Measurements from ENCODE around the gene ANKS1A. TPM values are rescaled to one million over a fixed set of nuclear protein-coding genes. Genes with fewer than 3 reads are reported as not detected.
"Not testable (repeated sequence)": the region's sequence is repeated elsewhere in the genome, so short reads cannot be mapped to it uniquely, and the experiment has no call there.

The ANKS1A gene
- total RNA-seq, 1 donor from 2014 or later: 9.9 TPM

DNA sequence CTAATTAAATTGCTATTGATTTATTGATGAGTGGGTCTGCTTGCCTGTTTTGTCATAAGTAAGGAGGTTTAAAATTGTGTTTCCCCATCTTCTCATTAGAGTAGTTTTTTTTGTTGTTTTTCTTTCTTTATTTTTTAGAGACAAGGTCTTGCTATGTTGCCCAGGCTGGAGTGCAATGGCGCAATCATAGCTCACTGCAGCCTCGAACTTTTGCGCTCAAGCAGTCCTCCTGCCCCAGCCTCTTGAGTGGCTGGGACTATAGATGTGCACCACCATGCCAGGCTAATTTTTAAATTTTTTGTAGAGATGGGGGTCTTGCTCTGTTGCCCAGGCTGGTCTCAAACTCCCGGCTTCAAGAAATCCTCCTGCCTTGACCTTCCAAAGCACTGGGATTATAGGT is 31.0 kb downstream of the ANKS1A start:
- no peak for DNase-seq (ENCODE audit: low spot score)

DNA sequence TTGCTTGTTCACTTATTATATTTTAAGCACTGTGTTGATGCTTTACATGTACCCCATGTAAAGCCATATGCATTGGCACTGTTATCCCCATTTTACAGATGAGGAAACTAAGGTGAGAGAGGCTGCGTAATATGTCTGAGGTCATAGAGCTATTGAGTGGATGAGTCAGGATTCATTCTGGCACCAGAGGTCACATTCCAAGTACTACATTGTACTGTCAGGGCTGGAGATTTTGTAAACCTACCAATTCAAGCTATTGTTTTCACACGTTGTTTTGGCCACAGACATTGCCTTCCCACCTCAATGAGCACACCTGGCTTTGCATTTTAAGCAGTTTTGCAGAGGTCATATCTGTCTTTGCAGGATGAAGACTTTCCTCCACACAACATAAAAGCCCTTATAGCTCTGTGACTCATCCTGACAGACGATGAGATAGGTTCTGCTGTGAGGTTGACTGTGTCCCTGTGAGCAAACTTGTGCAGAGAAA is 33.2 kb downstream of the ANKS1A start:
- no peak for DNase-seq (ENCODE audit: low spot score)

DNA sequence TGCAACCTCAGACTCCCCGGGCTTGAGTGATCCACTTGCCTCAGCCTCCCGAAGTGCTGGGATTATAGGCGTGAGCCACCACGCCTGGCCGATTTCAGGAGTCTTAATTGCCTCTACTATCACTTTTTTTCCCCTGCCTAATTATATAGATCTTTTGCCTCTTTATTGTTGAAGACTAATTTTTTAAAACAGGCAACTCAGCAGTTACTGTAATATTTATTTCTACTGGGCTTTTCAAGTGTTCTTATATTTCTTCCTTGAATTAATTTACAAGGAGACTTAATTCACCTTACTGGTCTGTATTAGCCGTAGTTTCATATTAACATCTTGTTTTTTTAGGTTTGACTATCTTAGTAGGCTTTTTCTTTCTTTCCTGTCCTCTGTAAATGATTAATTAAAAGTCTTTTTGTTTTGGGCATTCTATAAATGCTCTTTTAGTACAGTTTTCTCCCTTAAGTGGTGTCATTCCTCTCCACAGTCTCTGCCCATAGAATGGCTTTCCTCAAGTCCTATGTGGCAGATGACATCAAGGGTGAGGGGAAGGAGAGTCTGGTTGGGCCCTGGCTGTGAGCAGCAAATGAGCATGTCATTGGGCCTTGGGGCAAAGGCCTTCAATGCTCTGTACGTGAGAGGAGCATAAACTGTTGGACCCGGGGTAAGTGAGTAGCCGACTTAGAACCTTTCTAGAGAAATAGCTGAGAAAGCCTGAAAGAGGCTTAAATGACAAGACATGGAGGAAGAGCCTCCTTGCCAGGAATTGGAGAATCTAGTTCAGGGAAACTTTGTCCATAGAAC is 36.0 kb downstream of the ANKS1A start:
- DNase-seq (ENCODE audit: low spot score): no peak

DNA sequence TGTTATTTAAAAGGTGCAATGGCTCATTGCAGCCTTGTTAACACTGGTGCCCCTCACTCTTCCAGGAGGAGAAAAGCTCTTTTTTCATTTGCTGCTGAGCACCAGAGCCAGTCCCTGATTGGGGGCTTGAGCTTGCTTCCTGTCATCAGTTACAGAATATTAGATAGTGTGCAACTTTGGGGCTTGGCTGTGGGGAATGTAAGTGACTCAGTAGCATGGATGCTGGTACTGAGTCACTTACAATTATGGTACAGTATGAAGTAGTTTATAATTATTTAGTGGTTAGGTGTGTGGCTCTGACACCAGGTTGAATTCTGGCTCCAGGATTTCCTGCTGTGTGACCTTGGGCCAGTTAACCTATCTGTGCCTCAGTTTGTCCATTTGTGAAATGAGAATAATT is 37.6 kb downstream of the ANKS1A start:
- DNase-seq (ENCODE audit: low spot score): no peak

DNA sequence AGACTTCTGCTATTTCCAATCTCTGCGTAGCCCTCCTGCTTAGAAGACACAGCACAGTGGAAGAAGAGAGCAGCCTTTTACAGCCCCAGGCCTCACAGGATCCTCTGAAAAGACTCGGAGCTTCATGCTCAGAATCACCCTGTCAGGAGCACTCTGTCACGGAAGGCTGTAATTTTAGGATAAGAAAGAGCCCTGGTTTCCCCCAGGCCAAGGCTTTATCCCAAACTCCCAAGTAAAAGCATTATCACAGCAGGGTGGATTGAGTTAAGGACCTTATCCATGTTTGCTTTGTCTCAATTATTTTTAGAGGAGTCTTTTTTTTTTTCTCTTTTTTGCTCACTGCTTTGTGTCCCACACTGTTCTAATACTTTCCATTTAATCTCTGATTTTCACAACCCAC is 39.2 kb downstream of the ANKS1A start:
- DNase-seq (ENCODE audit: low spot score): peak; percentile 20

DNA sequence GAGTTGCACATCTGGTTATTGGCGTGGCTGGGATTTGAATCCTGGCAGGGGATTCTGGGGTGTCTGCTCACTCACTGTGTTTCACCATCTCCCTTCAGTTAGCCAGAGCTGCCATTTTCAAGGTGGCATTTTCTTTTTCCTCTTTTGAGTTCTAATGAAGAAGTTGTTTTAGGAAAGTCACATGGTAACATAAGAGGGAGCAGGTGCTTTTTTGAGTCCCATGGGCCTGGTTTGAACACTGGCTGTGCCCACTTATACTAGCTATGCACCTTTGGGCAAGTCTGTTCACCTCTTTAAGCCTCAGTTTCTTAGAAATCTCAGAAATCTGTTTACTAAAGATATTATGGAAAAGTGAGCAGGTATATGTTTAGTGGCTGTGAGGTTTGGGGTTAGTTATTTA is 39.6 kb downstream of the ANKS1A start:
- DNase-seq (ENCODE audit: low spot score): no peak

DNA sequence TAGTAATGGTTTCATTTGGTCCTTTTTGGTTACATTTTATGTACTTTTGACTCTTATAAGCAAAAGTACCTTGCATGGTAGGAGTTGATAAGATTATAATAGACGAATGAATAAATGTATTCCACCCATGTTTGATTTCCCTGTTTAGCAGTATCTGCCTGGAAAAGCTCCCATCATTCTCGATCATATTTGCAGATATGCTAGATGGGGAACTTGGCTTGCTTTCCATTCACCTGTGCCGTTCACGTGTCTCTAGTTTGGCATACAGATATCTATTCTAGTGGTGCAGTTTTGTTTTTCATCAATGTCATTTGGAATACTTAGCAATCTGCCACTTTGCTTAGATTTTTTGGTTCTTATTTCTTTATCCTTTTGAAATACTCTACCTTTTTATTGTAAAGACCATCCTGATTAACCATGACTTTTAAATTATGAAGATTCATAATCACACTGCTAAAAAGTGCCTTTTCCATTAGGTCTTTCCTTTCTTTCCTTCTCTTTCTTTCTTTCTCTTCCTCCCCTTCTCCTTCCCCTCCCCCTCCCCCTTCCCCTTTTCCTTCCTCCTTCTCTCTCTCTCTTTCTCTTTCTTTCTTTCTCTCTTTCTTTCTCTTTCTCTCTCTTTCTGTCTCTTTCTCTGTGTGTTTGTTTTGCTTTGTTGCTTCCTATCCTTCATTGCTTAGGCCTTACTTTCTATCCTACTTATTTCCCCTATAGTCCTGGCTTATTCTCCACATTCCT is 40.4 kb downstream of the ANKS1A start:
- DNase-seq (ENCODE audit: low spot score): no peak

DNA sequence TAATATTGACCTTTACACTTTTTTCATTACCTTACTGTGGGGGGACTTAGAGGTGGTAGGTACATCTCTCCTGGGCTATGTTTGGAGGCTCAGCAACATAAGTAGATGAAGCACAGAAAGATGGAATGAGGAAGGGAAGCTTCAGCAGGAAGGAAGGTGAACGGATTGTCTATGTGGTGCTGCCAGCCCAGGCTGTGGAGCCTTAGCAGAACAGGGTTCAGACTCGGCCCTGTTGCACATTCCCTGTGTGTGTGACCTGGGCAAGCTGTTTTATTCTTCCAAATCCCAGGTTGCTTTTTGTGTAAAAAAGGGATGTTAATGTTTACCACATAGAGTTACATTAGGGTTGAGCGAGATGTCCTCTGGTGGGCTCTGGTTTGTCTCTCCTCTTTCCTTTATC is 41.2 kb downstream of the ANKS1A start:
- DNase-seq (ENCODE audit: low spot score): no peak

DNA sequence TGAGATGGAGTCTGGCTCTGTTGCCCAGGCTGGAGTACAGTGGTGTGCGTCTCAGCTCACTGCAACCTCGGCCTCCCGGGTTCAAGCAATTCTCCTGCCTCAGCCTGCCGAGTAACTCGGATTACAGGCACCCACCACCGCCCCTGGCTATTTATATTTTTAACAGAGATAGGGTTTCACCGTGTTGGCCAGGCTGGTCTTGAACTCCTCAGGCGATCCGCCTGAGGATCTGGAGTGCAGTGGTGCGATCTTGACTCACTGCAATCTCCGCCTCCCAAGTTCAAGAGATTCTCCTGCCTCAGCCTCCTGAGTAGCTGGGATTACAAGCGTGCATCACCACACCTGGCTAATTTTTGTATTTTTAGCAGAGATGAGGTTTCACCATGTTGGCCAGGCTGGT is 43.1 kb downstream of the ANKS1A start:
- DNase-seq (ENCODE audit: low spot score): not testable (repeated sequence)

DNA sequence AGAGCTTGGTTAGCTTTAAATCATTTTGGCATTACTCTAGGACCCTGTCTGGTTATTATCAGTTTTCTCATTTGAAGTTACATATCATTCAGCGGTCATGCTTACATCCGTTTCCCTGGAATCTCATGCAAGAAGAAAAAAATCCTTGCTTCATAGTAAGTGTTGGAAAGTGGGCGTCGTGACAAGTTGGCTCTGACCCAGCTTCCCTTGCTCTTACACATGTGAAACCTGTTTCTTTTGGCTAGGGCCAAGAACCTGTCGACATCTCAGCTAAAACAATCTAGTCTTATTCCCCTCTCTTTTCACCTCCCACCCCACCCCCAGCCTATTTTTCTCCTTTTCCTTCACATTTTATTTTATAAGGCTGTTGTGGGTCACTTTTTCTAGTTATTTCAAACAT is 45.5 kb downstream of the ANKS1A start:
- DNase-seq (ENCODE audit: low spot score): peak; percentile 69

DNA sequence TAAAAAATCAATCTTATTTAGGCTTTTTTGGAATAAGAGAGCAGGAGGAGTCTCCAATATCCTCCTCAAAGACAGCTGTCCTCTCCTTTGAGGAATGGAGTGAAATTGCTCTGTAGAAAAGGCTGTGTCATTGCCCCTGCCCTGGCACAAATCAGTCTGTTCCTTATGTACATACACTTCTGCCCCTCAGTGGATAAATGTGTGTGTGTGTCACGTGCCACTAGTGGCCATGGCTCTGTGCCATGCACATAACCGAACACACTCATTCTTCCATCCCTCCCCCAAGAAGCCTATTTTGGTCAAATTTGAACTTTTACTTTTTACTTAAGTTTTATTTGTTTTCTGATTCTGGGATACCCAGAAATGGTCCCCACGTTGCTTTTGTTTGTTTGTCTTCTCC is 49.2 kb downstream of the ANKS1A start:
- DNase-seq (ENCODE audit: low spot score): no peak

DNA sequence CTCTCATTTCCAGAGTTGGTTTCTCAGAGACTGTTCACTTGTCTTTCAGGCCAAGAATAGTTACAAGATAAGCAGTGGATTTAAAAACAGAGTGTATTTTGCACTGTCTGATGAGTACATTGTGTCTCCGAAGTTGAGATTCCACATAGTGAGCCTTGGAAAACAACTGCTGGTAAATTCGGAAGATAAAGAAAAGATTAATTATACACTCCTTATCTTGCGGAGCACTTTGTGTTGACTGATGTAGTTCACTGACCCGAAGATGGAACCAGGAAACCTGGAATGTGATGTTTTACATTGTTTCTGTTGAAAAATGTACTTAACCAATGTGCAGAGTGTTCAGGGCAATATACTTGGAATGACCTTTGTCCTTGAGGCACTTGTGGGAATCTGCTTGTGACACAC is 51.0 kb downstream of the ANKS1A start:
- DNase-seq (ENCODE audit: low spot score): no peak

DNA sequence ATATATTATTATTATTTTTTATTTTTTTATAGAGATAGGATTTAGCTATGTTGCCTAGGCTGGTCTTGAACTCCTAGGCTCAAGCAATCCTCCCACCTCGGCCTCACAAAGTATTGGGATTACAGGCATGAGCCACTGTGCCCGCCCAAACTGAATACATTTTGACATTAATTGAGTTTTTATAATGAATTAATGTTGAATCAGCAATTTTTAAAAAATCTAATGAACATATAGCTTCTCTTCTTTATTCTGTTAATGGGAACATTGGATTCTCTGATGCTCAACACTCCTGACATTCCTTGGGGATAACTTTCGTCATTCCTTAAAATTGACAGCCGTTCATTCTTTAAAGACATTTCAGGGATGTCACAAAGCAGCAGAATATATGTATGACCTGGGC is 52.4 kb downstream of the ANKS1A start:
- DNase-seq (ENCODE audit: low spot score): no peak

DNA sequence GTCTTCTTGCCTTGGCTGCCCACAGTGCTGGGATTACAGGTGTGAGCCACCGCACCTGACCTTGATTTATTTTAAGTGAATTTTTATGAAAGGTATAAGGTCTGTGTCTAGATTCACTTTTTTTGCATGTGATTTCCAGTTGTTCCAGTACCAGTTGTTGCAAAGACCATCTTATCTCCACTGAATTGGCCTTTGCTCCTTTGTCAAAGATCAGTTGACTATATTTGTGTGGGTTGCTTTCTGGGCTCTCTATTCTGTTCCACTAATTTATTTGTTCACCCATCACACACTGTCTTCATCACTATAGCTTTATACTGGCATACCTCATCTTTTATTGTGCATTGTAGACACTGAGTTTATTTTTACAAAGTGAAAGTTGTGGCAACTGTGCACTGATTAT is 56.3 kb downstream of the ANKS1A start:
- DNase-seq (ENCODE audit: low spot score): no peak

DNA sequence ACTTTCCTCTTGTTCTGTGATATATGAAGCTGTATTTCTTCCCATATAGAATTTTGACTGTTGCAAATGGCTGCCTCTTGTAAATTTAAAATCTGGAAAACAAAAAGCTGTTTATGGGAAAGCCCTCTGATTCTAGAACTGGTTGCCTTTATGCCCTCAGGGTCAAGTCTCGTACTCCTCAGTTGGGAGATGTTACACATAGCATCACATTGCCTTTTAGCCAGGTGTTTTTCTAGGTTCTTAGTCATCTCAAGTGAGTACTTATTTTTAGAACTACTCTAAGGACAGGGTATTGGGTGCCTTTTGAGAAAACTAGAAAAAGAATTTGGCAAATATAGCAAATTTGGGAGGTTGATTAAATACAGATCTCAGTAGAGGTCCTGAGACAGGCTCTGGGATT is 58.5 kb downstream of the ANKS1A start:
- no peak for DNase-seq (ENCODE audit: low spot score)

DNA sequence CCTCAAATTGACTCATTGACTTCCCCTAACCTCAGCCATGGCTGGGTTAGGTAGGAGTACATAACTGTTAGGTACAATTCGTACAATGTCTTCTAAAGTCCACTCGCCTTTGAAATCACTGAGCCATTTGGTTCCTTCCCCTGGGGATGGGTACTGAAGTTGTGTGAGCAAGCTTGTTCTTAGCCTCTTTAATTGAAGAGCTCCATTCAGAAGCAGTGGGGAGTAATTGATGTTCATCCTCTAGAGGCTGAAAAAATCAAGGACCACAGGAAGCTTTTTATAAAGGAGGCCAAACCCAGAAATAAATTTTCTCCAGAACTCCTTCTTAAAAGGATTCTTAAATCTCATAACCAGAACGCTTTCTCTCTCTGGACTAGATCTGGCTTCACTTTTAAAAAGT is 60.6 kb downstream of the ANKS1A start:
- no peak for DNase-seq (ENCODE audit: low spot score)

DNA sequence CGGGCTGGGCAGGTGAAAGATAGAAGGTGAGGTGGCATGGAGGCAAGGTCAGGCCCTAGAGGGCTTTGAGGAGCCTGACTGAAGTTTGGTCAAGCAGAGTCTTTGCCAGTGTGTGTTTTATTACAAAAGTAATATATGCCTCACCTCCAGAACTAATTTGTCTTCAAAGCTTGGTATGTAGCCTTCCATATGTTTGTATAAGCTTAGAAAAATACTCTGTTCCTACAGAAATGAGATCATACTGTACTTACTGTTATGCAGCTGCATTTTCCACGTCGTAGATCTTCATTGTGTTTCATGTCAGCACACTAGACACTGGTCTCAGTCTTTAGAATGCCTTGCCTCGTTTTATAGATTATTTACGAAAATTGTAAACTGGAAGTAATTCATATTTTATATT is 61.8 kb downstream of the ANKS1A start:
- DNase-seq (ENCODE audit: low spot score): peak; percentile 36

DNA sequence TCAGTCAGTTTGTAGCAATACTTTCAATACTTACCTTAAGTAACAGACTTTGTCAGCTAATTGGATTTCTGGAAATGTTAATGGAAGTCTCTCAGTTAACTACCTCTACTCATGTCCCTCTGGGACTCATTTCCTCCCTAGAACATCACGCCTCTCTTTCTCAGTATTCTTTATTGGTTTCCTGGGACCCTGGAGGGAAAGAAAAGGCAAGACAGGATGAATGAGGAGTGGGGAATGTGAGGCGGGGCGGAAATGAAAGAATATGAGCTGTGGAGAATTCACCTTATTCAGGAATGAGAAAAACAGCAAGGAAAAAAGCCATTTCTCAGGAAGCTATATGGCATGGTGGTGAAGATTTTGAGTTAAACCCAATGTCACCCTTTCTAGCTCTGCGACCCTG is 62.7 kb downstream of the ANKS1A start:
- DNase-seq (ENCODE audit: low spot score): no peak

DNA sequence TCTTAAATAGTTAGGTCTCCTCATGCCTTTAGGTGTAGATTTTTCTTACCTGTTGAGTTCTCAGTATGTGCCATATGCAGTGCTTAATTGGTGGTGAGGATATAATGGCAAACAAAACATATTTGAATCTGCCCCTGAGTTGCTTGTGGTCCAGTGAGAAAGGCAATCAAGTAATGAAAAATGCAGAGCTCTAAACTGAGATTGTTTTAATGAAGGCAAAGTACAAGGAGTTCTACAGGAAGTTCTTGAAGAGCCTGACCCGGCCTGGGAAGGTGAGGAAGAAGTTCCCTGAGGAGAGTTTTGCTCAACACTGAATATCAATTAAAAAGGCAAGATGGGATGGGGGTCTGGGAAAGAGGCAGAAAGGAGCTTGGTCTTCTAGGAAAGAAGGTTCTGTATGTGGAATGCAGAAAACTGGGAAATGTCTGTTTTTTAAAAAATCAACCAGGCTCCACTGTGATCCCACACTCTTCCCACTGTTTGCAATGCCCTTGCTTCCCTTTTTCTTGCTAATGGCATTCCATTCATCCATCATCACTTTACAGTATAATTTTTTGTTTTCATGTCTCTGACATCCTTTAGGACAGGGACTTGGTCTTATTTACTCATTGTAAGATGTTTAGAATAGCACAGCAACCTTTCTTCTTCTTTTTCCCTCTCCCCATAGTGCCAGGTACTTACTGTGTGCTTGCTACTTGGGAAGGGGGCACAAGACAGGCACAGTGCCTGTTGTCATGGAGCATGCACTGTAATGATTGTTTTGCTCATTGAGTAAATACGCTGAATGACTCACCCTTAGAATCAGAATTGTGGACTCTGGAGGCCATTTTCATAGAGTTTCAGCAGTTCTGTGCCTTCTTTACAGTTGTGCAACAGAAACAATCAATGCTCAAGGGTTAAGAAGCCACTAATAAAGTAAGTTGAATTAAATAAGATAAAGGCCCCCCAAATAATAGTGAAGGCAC is 64.3 kb downstream of the ANKS1A start:
- no peak for DNase-seq (ENCODE audit: low spot score)

DNA sequence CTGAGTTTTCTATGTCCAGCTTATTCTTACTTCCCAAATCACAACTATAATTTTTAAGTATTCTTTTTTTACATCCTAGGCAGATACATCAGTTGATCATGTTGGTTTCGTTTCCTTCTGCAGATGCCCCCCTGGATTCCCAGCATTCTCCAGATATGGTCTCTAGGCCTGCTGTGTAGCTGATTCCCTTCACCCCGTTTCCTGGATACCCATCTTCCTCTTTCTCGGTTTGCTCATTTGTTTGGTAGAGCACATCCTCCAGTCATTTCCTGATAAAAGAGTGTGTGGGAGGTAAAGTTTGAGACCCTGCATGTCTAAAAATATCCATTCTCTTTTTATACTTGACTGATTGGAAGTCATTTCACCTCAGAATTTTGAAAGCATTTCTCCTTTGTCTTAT is 66.4 kb downstream of the ANKS1A start:
- no peak for DNase-seq (ENCODE audit: low spot score)

DNA sequence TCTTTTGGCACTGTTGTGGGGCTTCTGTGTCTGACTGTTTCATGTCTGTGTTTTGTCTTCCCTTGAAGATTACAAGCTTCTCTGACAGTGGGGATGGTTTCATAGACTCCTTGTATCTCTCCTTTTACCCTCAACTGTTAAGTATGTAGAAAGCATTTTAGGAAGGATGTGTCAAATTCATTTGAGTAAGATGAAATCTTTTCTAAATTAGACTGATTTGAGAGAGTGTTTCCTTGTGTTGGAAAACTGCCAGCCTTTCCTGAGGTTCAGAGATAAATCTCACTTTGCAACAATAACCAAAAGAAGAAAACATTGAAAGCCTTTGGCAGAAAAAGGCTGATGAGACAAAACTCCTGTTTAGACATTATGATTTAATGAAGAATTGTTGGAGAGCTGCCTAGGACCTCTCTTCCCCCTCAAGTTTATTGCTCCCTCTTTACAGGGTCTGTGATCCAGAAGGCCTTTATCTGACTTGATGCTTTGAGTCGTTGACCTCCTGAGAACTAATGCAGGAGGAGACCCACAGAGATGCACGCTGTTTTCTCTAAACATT is 68.3 kb downstream of the ANKS1A start:
- DNase-seq (ENCODE audit: low spot score): peak; percentile 90

DNA sequence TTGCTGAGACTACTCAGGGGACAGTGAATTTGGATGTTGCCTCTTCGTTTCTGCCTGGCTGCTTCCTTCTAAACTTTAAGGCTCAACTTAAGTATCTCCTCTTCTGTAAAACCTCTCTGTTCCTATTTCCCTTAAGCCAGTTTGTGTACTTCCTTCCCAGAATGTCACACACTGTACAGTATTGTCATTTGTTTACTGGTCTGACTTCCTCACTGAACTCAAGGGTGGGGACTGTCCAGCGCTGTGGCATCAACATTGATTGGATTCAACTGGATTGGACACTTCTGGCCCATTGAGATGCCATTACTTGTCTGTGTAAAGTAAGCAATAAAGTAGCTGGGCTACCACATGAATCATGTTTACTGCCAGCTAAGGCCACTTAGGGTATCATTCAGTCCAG is 69.7 kb downstream of the ANKS1A start:
- no peak for DNase-seq (ENCODE audit: low spot score)
